Measurements from ENCODE around the gene TBC1D19. TPM values are rescaled to one million over a fixed set of nuclear protein-coding genes. Genes with fewer than 3 reads are reported as not detected.

Gene TBC1D19
- total and polyA plus RNA-seq, 2 donors (not counting 1 experiment from before 2014, with no cell fraction given): 1.8 to 11.0 TPM

DNA sequence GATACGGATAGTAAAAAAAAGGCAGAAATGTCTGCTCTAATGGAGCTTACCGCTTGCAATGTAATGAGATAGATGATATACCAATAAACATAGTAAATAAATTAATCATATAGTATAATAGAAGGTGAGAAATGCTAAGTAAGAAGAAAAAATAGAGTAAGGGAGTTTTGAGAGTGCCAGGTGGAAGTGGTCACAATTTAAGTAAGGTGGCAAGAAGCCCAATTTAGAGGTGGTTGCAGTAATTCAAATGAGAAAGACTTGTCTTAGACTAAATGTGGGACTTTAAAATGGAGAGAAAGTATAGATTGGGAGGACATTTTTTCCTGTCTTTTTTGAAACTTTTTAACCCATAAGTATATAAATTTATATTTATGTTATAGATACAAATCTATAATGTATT, 26.0 kb downstream of the TBC1D19 start:
- H3K4me3 ChIP-seq (ENCODE audit: control extremely low read depth in 1 of 5, extremely low read depth in 1 of 5, insufficient read depth in 1 of 5, low read depth in 2 of 5, low read length in 4 of 5): no peak overlapping the region
- Mint-ChIP-seq H3K4me1 (peaks cover 9% of the 10 kb centered on the region), H3K4me3 (no peak overlapping the region), H3K27ac (no peak overlapping the region), H3K9me3 (ENCODE audit: insufficient read depth) (peaks cover 2% of the 10 kb centered on the region), H3K27me3 (no peaks in the 10 kb centered on the region)
- POLR2A ChIA-PET: no interaction called here
- no peak overlapping the region for H2AFZ ChIP-seq (ENCODE audit: insufficient read depth, low read depth, low read length, poor library complexity, severe bottlenecking)
- no peak overlapping the region for H3K9ac ChIP-seq (ENCODE audit: low read length)
- H3K79me2 ChIP-seq (ENCODE audit: control insufficient read depth, insufficient read depth, low read length): no peaks in the 10 kb centered on the region
- H3K36me3 ChIP-seq (replicated peaks in 1 of 2; ENCODE audit: control extremely low read depth in 1 of 2, control insufficient read depth in 1 of 2, extremely low read depth in 1 of 2, insufficient read depth in 2 of 2, low read length in 1 of 2): no peaks in the 10 kb centered on the region
- no peaks in the 10 kb centered on the region for H3K4me1 ChIP-seq (ENCODE audit: control insufficient read depth in 2 of 2, insufficient read depth in 2 of 2, low read length in 2 of 2)
- intact Hi-C loops (cut with micrococcal nuclease): no loop called here
- CTCF ChIA-PET: no interaction called here
- TF ChIP-seq EZH2 (IDR thresholded peaks at IDR 0.05; ENCODE audit: borderline replicate concordance, insufficient read depth, low read depth, low read length, poor library complexity, severe bottlenecking): no peak
- TF ChIP-seq, protein P1, sequence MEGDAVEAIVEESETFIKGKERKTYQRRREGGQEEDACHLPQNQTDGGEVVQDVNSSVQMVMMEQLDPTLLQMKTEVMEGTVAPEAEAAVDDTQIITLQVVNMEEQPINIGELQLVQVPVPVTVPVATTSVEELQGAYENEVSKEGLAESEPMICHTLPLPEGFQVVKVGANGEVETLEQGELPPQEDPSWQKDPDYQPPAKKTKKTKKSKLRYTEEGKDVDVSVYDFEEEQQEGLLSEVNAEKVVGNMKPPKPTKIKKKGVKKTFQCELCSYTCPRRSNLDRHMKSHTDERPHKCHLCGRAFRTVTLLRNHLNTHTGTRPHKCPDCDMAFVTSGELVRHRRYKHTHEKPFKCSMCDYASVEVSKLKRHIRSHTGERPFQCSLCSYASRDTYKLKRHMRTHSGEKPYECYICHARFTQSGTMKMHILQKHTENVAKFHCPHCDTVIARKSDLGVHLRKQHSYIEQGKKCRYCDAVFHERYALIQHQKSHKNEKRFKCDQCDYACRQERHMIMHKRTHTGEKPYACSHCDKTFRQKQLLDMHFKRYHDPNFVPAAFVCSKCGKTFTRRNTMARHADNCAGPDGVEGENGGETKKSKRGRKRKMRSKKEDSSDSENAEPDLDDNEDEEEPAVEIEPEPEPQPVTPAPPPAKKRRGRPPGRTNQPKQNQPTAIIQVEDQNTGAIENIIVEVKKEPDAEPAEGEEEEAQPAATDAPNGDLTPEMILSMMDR (IDR thresholded peaks at IDR 0.05): no peak
- H3K4me2 ChIP-seq (replicated peaks; ENCODE audit: low read depth, low read length, poor library complexity, severe bottlenecking): no peak overlapping the region
- no peaks in the 10 kb centered on the region for H3K27me3 ChIP-seq (replicated peaks in 1 of 4; ENCODE audit: control extremely low read depth in 1 of 4, control insufficient read depth in 3 of 4, insufficient read depth in 4 of 4, low read length in 3 of 4)
- no peak overlapping the region for H3K27ac ChIP-seq (ENCODE audit: low read length in 2 of 2)
- H3K9me3 ChIP-seq (ENCODE audit: control extremely low read depth in 1 of 3, control insufficient read depth in 2 of 3, insufficient read depth in 1 of 3, low read length in 2 of 3): no peaks in the 10 kb centered on the region
- WGBS (ENCODE audit: insufficient coverage): no CpG with 5 or more reads among the region's 2 CpGs
- DNase-seq (no peak), ATAC-seq (ENCODE audit: low read depth) (no peak)
- H4K20me1 ChIP-seq (ENCODE audit: control insufficient read depth, insufficient read depth, low read length, poor library complexity, severe bottlenecking): no peaks in the 10 kb centered on the region

DNA sequence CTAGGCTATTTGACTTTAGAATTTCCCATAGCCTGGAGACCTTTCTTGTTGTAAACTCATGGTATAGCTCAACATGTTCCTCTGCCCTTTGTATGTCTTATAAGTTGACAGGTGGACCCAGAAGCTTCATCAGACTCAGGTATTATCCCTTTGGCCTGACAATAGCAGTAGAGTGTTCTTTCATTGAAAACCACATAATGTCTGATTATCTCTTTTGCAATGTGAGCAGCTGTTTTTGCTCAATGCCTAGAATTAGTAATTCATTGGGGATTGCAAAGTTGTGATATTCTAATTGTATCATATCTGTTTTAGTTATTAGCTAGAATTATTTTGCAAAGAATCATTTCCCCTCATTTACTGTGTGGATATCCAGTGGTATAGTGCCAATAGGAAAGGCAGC, 27.5 kb downstream of the TBC1D19 start:
- DNase-seq (no peak), ATAC-seq (ENCODE audit: low read depth) (no peak)
- Mint-ChIP-seq H3K27me3 (no peaks in the 10 kb centered on the region), H3K27ac (no peak overlapping the region), H3K9me3 (ENCODE audit: insufficient read depth) (peaks cover 2% of the 10 kb centered on the region), H3K4me1 (peaks cover 9% of the 10 kb centered on the region), H3K4me3 (no peak overlapping the region)
- H2AFZ ChIP-seq (ENCODE audit: insufficient read depth, low read depth, low read length, poor library complexity, severe bottlenecking): no peak overlapping the region
- no peaks in the 10 kb centered on the region for H3K27me3 ChIP-seq (replicated peaks in 1 of 4; ENCODE audit: control extremely low read depth in 1 of 4, control insufficient read depth in 3 of 4, insufficient read depth in 4 of 4, low read length in 3 of 4)
- H3K4me1 ChIP-seq (ENCODE audit: control insufficient read depth in 2 of 2, insufficient read depth in 2 of 2, low read length in 2 of 2): no peaks in the 10 kb centered on the region
- no peaks in the 10 kb centered on the region for H4K20me1 ChIP-seq (ENCODE audit: control insufficient read depth, insufficient read depth, low read length, poor library complexity, severe bottlenecking)
- H3K36me3 ChIP-seq (replicated peaks in 1 of 2; ENCODE audit: control extremely low read depth in 1 of 2, control insufficient read depth in 1 of 2, extremely low read depth in 1 of 2, insufficient read depth in 2 of 2, low read length in 1 of 2): no peaks in the 10 kb centered on the region
- no peak overlapping the region for H3K4me3 ChIP-seq (ENCODE audit: control extremely low read depth in 1 of 5, extremely low read depth in 1 of 5, insufficient read depth in 1 of 5, low read depth in 2 of 5, low read length in 4 of 5)
- H3K9ac ChIP-seq (ENCODE audit: low read length): no peak overlapping the region
- TF ChIP-seq, protein P1 (IDR thresholded peaks at IDR 0.05): no peak
- TF ChIP-seq EZH2 (IDR thresholded peaks at IDR 0.05; ENCODE audit: borderline replicate concordance, insufficient read depth, low read depth, low read length, poor library complexity, severe bottlenecking): no peak
- H3K9me3 ChIP-seq (ENCODE audit: control extremely low read depth in 1 of 3, control insufficient read depth in 2 of 3, insufficient read depth in 1 of 3, low read length in 2 of 3): no peaks in the 10 kb centered on the region
- ChIA-PET CTCF (no interaction called here), POLR2A (no interaction called here)
- H3K4me2 ChIP-seq (replicated peaks; ENCODE audit: low read depth, low read length, poor library complexity, severe bottlenecking): no peak overlapping the region
- no peak overlapping the region for H3K27ac ChIP-seq (ENCODE audit: low read length in 2 of 2)
- H3K79me2 ChIP-seq (ENCODE audit: control insufficient read depth, insufficient read depth, low read length): no peaks in the 10 kb centered on the region
- intact Hi-C loops (cut with micrococcal nuclease): no loop called here
